ENCODE results near the gene GRPEL2. TPM values are rescaled to one million over a fixed set of nuclear protein-coding genes. Genes with fewer than 3 reads are reported as not detected.

Gene GRPEL2
- total RNA-seq, 4 donors from 2014 or later: 12.6 to 19.6 (median 13.7) TPM

DNA sequence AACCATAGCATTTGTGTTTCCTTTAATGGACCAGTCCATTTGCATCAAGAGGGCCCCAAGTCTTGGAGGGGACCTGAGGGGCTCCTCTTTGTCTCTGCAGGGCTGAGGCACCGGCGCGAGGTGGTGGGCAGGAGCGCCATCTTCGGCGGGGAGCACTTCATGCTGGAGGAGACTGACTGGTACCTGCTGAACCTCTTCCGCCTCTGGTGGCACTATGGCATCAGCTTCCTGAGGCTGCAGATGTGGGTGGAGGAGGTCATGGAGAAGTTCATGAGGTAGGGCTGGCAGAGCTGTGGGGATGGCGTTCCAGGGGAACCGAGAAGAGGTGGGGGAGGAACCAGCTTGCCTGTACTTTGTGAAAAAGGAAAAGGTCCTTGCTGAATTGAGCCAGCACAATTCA lies 18.6 kb downstream of the GRPEL2 start:
- DNase-seq: no peak
- H3K4me3 ChIP-seq (replicated peaks in 1 of 3): no peak overlapping the region
- 96% methylated on average over 9 of the region's 9 CpGs for WGBS, 2 donors
- no peaks in the 10 kb centered on the region for H3K36me3 ChIP-seq
- no peaks in the 10 kb centered on the region for H3K27me3 ChIP-seq
- intact Hi-C loops (cut with DNase I): no loop called here
- H3K4me1 ChIP-seq: no peaks in the 10 kb centered on the region
- H3K27ac ChIP-seq: no peak overlapping the region
- H3K9me3 ChIP-seq: no peaks in the 10 kb centered on the region
- TF ChIP-seq, protein P1, sequence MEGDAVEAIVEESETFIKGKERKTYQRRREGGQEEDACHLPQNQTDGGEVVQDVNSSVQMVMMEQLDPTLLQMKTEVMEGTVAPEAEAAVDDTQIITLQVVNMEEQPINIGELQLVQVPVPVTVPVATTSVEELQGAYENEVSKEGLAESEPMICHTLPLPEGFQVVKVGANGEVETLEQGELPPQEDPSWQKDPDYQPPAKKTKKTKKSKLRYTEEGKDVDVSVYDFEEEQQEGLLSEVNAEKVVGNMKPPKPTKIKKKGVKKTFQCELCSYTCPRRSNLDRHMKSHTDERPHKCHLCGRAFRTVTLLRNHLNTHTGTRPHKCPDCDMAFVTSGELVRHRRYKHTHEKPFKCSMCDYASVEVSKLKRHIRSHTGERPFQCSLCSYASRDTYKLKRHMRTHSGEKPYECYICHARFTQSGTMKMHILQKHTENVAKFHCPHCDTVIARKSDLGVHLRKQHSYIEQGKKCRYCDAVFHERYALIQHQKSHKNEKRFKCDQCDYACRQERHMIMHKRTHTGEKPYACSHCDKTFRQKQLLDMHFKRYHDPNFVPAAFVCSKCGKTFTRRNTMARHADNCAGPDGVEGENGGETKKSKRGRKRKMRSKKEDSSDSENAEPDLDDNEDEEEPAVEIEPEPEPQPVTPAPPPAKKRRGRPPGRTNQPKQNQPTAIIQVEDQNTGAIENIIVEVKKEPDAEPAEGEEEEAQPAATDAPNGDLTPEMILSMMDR (IDR thresholded peaks at IDR 0.05): no peak
- no peak for TF ChIP-seq POLR2A (IDR thresholded peaks at IDR 0.05)

DNA sequence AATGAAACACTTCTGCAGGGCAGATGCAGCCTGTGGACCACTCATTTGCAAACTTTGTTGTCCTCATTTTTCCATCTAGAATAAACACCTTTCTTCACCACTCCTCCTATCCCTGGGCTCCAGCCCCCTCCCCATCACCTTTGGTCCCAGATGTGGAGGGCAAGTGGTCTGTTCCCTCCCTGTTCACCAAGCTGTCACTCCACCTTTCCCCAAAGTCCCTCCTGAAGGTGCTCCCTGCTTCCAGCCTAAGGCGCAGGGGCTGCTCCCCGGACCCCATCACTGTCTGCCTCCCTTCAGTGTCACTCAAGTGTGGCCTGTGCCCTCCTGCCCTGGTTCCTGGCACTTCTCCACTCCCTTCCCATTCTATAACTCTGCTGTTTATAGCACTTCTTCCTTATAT lies 19.4 kb downstream of the GRPEL2 start:
- intact Hi-C loops (cut with DNase I): no loop called here
- H3K36me3 ChIP-seq: no peaks in the 10 kb centered on the region
- no peak for TF ChIP-seq POLR2A (IDR thresholded peaks at IDR 0.05)
- TF ChIP-seq, protein P1 (IDR thresholded peaks at IDR 0.05): no peak
- no peak overlapping the region for H3K4me3 ChIP-seq (replicated peaks in 1 of 3)
- no peak overlapping the region for H3K27ac ChIP-seq
- no peaks in the 10 kb centered on the region for H3K27me3 ChIP-seq
- no peaks in the 10 kb centered on the region for H3K9me3 ChIP-seq
- WGBS, 2 donors: 88 to 92% methylated on average over 2 of the region's 2 CpGs
- no peaks in the 10 kb centered on the region for H3K4me1 ChIP-seq
- DNase-seq: no peak

DNA sequence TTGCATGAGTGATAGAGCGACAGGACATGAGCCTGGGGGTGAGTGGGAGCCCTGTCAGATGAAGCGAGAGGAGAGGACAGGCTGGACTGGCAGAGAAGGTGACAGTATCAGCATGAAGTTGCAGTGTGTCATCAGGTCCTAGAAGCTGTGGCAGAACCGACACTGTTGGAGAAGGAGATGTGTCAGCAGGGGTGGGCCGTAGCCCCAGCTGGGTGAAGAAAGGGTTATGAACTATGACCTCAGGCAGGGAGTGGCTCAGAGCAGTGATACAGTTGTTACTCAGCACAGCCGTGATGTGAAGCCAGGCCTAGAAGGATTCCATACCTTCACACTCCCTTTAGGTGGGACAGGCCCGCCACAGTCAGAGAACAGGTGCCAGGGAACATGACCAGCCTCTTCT lies 20.1 kb downstream of the GRPEL2 start:
- no peaks in the 10 kb centered on the region for H3K36me3 ChIP-seq
- H3K9me3 ChIP-seq: no peaks in the 10 kb centered on the region
- H3K27ac ChIP-seq: no peak overlapping the region
- intact Hi-C loops (cut with DNase I): no loop called here
- no peak overlapping the region for H3K4me3 ChIP-seq (replicated peaks in 1 of 3)
- no peak for DNase-seq
- 91 to 92% methylated on average over 6 of the region's 6 CpGs for whole genome bisulfite sequencing, 2 donors
- TF ChIP-seq, protein P1 (IDR thresholded peaks at IDR 0.05): no peak
- TF ChIP-seq POLR2A (IDR thresholded peaks at IDR 0.05): no peak
- H3K27me3 ChIP-seq: no peaks in the 10 kb centered on the region
- H3K4me1 ChIP-seq: no peaks in the 10 kb centered on the region

DNA sequence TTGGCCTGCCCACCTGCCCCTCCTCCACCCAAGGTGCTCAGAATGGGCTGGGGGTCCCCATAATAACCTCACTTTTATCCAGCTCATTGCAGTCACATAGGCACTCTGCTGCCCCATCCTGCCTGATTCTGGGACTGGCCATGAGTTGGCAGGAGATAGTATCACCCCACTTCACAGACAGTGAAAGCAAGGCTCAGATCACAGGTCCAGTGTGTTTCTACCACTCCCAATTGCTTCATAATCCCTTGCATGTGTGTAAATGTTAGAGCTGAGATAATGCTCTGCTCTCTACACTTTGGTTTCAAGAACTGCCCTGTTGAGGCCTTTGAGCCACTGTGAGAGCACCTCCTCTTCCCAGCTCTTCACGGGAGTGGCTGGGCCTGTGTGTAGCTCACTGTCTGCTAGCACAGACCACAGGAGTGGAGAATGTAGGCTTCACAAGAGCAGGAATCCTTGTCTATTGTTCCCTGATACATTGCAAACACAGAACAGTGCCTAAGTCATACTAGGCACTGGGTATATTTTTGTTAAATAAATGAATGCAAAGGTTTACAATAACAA lies 20.9 kb downstream of the GRPEL2 start:
- Histone ChIP-seq H3K27ac (no peak overlapping the region), H3K4me3 (replicated peaks in 1 of 3) (no peak overlapping the region), H3K9me3 (no peaks in the 10 kb centered on the region), H3K4me1 (no peaks in the 10 kb centered on the region), H3K36me3 (no peaks in the 10 kb centered on the region), H3K27me3 (no peaks in the 10 kb centered on the region)
- no peak for DNase-seq
- 81% methylated on average over 1 of the region's 1 CpG; no CpG with 5 or more reads in 1 of the 2 donors for WGBS, 2 donors
- intact Hi-C loops (cut with DNase I): no loop called here
- no peak for TF ChIP-seq POLR2A (IDR thresholded peaks at IDR 0.05)
- TF ChIP-seq, protein P1 (IDR thresholded peaks at IDR 0.05): no peak

DNA sequence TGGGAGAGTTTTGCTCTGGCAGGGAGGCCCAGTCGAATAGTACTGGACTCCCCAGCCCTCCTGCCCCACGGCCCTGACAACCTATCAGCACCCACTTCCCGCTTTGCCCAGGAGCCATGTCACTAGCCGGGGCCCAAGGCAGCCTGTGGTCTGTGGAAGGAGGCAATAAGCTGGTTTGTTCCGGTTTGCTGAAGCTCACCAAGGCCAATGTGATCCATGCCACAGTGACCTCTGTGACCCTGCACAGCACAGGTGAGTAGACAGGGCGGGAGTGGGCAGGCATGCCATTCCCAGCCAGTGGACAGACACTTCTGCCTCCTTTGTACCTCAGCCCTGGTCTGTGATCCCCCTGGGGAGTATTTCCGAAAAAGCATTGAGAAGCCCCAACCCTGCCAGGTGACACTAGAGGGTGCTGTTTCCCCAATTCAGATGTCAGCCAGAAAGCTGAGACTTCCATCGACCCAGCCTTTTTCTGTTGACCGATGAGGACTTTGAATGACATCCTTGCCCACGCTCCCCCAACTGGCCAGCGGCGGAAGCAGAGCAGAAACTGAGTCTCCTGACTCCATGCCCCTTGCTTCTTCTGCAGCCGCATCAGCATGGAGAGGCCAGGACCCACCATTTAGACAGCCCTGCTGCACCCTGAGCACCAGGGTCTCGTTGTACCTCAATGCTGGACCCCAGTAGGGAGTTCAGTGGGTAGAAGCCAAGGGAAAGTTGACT lies 22.1 kb downstream of the GRPEL2 start:
- intact Hi-C loops (cut with DNase I): no loop called here
- no peak overlapping the region for H3K4me3 ChIP-seq (replicated peaks in 1 of 3)

More for the DNA sequence above, 22.1 kb downstream of the GRPEL2 start:
- 44 to 50% methylated on average over 13 to 14 of the region's 14 CpGs for WGBS, 2 donors
- DNase-seq: peak; percentile 41 to 49
- H3K36me3 ChIP-seq: no peaks in the 10 kb centered on the region
- no peaks in the 10 kb centered on the region for H3K4me1 ChIP-seq
- H3K27me3 ChIP-seq: no peaks in the 10 kb centered on the region
- H3K27ac ChIP-seq: no peak overlapping the region
- no peaks in the 10 kb centered on the region for H3K9me3 ChIP-seq
- TF ChIP-seq, protein P1 (IDR thresholded peaks at IDR 0.05): peak in 5 of 6 experiments; percentile 22 to 65 (median 47)
- TF ChIP-seq POLR2A (IDR thresholded peaks at IDR 0.05): no peak
